ENCODE measurements around the gene FAM53B.
A peak's percentile ranks its signal among the peaks of the same experiment; 100 is the strongest.

DNA sequence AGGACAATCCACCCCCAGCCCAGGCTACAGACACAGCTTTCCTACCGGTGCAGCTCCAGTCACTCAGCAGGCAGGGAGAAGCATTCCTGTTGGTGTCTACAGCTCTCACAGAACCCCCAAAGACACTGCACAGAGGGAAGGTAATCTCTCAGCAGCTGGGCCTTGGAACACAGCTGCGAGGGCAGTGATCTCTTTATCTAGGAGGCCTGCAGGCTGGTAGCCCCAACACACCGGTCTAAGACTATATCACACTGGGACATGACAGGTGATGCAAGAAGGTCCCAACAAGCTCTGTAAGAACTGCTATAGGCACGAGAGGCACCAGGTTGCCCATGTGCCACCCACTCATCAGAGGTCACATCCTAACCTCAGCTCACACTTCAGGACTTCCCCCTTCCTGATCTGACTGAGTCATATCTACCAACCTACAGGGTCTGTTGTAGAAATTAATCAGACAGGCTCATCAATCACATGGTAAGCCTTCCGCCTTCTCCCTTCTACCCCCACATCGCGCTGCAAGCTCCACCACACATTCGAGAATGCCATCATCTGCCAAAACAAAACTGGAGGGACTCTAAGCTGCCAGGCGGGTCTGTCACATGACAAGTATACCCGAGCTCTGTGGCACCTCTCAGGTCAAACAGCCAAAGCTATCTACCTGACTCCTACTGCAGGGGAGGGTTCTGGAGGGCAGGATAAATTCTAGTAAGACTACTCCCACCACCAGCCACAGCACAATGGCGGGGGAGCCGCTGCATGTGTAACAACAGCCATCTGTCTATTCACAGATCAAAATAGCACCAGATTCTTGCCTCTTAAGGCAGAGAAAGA, 26.1 kb downstream of the FAM53B start:
- TF ChIP-seq, protein P1, sequence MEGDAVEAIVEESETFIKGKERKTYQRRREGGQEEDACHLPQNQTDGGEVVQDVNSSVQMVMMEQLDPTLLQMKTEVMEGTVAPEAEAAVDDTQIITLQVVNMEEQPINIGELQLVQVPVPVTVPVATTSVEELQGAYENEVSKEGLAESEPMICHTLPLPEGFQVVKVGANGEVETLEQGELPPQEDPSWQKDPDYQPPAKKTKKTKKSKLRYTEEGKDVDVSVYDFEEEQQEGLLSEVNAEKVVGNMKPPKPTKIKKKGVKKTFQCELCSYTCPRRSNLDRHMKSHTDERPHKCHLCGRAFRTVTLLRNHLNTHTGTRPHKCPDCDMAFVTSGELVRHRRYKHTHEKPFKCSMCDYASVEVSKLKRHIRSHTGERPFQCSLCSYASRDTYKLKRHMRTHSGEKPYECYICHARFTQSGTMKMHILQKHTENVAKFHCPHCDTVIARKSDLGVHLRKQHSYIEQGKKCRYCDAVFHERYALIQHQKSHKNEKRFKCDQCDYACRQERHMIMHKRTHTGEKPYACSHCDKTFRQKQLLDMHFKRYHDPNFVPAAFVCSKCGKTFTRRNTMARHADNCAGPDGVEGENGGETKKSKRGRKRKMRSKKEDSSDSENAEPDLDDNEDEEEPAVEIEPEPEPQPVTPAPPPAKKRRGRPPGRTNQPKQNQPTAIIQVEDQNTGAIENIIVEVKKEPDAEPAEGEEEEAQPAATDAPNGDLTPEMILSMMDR (IDR thresholded peaks at IDR 0.05) = no peak
- TF ChIP-seq POLR2A (IDR thresholded peaks at IDR 0.05) = peak; percentile 10
